Colon (tissue), 2 donors: Measurements from ENCODE around the gene PPP3CA.
"Not testable (repeated sequence)": the region's sequence is repeated elsewhere in the genome, so short reads cannot be mapped to it uniquely, and the experiment has no call there.

Experiments
- FAIRE-seq: peaks from 2 replicates; lab custom pipeline; 2012; peaks lifted over from hg19 to GRCh38; lab: Jason Lieb, UNC
- donor health status: control.
- donor health status: control.

The PPP3CA gene

GRCh38 chr4:101141855-101142254 is 205.5 kb downstream of the PPP3CA start:
- FAIRE-seq: no peak

DNA sequence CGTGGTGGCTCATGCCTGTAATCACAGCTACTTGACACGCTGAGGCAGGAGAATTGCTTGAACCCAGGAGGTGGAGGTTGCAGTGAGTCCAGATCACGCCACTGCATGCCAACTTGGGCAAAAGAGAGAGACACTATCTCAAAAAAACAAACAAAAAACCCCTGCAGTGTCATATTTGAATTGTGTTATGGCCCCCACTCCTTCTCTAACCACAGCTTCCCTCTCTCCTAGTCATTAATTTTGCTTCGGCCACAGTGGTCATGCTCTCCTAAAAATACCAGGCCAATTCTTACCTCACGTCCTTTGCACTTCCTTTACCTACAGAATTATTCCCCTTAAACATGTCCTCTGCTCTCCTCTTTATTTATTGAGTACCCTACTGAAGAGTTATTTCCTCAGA is 206.1 kb downstream of the PPP3CA start:
- no peak for FAIRE-seq

DNA sequence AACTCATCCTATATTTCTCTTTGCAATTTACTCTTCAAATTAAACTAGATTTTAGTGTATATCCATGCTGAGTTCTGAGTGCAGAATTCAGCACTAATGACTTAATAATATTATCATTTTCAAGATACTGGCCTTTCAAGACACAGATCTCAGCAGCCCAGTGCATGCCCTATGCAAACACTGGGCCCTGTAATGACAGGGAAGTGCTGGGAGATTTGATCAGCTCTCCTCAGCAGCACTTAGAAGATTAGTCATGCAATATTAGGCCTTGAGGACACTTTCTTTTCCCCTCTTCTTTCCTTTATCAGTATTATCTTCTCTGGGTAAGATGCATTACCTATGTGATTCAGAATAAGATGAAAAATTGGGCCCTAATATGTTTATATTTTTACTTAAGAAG is 207.1 kb downstream of the PPP3CA start:
- FAIRE-seq: no peak

- no peak for FAIRE-seq
Measured at GRCh38 chr4:101136373-101137370, 210.7 kb downstream of the PPP3CA start.

GRCh38 chr4:101135371-101136010 is 211.8 kb downstream of the PPP3CA start:
- no peak for FAIRE-seq

DNA sequence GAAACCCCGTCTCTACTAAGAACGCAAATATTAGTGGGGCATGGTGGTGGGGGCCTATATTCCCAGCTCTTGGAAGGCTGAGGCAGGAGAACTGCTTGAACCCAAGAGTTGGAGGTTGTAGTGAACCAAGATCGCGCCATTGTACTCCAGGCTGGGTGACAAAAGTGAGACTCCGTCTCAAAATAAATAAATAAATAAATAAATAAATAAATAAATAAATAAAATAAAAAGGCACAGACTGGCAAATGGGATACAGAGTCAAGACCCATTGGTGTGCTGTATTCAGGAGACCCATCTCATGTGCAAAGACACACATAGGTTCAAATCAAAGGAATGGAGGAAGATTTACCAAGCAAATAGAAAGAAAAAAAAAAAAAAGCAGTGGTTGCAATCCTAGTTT is 216.3 kb downstream of the PPP3CA start:
- not testable (repeated sequence) for FAIRE-seq

GRCh38 chr4:101128898-101129297 is 218.4 kb downstream of the PPP3CA start:
- FAIRE-seq: not testable (repeated sequence)

GRCh38 chr4:101128473-101128872 is 218.9 kb downstream of the PPP3CA start:
- FAIRE-seq: no peak

DNA sequence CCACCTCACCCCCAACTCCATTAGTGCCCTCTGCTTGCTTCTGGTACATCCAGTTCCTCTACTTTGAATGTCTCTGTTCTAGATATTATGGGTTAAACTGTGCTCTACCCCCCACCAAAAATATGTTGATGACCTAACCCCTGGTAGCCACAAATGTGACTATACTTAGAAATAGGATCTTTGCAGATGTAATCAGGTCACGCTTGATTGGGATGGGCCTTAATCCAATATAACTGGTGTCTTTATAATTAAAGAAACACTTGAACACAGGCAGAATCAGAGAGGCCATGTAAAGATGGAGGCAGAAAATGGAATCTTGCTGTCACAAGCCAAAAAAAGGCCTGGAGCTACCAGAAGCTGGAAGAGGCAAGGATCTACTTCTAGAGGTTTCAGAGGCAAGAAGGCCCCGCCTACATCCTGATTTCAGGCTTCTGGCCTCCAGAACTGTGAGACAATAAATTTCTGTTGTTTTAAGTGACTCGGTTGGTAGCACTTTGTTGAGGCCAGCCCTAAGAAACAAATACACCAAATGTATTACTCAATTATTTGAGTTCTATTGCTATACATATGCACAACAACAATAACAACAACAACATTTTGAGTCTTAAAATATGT is 220.0 kb downstream of the PPP3CA start:
- FAIRE-seq: no peak

- no peak for FAIRE-seq
Measured at GRCh38 chr4:101126059-101126458, 221.3 kb downstream of the PPP3CA start.

DNA sequence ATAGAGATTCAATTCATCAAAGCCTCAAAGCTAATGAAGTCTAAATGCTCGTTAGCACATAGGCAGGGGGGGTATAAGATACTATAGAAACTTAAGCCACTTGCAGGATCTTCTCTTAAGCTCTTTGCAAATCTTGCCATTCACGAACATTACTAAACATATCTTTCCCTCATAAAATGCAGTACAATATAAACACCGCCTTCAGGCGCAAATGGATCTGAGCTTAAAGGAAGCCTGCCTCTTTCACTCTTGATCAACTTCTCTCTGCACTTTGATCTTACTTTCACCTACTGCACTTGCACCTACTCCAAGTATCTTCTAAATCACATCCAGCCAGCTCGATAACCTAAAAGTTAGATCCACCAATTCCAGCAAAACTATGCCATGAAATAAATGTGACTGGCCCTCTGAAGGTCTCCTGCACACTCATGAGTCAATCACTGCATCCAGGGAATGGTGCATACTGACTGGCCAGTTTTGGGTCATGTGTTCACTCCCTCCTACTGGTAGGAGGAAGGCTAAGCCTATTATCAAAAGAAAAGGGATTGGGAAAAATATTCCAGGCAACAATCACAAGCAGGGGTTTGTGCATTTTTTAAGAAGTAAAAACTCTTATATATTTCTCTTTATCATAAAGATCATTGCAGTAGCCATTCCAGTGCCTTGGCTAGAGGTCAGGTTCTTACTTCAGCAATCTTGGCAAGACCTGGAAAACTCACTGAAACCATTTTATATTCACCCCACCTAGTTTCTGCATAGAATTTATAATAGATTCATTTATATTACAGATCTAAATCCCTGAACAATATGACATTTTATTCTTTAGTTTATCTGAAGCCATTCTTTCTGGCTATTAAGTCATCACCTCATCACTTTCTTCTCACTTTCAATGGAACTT is 222.0 kb downstream of the PPP3CA start:
- no peak for FAIRE-seq

DNA sequence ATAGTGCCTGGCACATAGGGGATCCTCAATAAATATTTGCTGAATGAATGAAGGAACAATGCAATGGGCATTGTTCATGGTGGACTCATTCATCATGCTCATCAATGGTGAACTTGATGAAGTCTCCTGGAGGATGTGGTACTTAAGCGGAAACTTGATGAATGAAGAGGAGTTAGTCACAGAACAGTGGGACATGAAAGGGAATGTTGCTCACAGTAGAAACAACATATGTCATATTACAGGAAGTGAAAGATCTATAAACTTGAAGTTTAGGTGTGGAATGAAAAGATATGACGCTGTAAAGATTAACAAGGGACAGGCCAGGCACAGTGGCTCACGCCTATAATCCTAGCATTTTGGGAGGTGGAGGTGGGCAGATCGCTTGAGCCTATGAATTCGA is 224.1 kb downstream of the PPP3CA start:
- peak; percentile 75 for FAIRE-seq

GRCh38 chr4:101122019-101122418 is 225.3 kb downstream of the PPP3CA start:
- no peak for FAIRE-seq

DNA sequence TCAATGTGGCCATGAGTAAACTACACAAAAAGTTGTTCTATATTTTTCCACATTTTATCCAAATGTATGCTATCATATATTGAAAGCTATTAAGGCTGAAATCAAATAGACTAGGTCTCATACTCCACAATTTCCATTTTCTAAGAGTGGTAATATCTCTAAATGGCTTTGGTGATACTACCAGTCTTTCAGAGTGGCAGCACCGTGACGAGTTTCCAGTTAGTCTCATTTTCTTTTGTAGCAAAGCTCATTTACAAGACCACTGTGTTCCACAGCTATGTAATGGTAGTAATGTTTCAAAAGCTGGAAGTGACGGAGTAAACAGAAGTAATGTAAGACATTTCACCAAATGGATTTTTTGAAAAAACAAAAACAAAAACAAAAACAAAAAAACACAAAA is 228.2 kb downstream of the PPP3CA start:
- no peak for FAIRE-seq

DNA sequence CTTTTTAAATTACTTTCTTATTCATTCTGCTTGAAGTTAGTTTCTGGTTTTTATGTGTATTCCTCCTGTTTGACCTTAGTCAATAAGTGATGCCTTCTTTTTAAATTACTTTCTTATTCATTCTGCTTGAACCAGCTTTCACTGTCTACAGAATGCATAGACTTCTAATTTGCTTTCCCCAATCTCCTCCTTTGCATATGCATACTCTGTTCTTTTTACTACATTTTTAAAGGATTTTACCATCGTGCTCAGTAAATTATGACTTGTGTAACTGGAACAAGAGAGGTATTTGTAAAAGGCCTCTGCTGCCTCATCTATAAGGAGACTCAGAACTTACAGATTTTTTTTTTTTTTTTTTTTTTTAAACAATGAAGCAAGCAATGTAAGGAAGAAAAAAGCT is 228.7 kb downstream of the PPP3CA start:
- FAIRE-seq: no peak

GRCh38 chr4:101115887-101116286 is 231.4 kb downstream of the PPP3CA start:
- peak; percentile 28 for FAIRE-seq

GRCh38 chr4:101114936-101115372 is 232.4 kb downstream of the PPP3CA start:
- no peak for FAIRE-seq

GRCh38 chr4:101104312-101105052 is 242.8 kb downstream of the PPP3CA start:
- FAIRE-seq: no peak

DNA sequence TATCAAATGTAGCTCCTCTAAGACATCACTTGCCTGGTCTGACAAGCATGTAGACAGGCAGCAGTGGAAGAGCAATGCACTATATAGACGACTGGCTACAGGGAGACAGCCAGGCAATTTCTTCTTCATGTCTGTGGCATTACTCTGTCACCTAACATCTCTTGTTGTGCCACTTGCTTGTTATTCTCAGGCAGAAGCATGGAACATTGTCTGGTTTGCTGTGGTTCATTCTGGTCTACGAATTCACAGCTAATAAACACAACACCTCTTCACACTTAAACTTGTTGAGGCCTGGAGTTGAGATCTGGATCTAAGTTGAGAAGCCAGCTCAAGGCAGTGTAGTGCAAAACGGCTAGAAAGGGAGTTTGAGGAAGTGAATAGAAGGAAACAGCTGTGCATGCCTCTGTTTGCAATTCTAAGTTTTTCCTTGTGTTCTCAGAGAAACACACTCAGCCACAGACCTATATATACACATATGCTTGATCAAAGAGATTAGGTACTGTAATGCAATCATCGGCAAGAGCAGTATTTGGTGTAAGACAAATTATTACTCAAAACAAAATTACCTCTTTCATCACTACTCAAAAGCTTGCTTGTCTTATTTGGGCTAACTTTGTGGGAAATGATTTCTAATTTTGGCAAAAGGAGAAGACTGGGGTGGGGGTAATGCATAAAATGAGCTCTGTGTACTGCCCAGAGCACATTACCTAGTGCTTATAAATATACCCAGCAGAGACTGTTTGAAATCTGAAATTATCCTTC is 243.8 kb downstream of the PPP3CA start:
- no peak for FAIRE-seq

DNA sequence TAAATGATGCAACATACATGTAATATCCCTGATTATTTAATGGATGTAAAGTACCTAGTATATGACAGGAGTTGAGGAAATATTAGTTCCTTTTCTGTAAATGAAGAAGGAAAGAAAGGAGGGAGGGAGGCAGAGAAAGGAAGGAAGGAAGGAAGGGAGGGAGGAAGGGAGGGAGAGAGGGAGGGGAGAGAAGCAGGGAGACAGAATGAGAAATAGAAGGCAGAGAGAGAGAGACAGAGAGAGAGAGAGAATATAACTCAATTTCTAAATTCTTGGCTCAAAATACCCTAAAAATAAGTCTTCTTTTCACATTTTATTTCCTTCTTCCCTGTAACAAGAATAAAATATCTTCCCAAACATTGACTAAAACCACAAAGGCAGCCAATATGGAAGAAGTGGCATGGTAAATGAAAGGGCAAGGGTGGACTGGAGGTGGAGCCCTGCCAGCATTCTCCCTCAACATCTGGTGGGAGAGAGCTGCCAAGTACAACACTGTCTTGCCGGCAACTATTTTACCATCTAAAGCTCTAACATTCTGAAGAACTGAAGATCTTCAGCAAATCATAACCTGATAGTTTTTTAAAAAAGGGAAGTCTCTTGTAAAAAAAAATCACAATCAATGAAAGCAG is 245.1 kb downstream of the PPP3CA start:
- no peak for FAIRE-seq
